Epidermal melanocyte (primary cell): ENCODE measurements around the gene KIF3A.

Experiments
- DNase-seq: peaks from one replicate; pipeline ENCODE4 v3.0.0; 2011; ENCODE audit warnings: low spot score; ENCODE audit not compliant: insufficient read length

KIF3A gene

GRCh38 chr5:132663771-132664695 is 73.3 kb downstream of the KIF3A start:
- no peak for DNase-seq

DNA sequence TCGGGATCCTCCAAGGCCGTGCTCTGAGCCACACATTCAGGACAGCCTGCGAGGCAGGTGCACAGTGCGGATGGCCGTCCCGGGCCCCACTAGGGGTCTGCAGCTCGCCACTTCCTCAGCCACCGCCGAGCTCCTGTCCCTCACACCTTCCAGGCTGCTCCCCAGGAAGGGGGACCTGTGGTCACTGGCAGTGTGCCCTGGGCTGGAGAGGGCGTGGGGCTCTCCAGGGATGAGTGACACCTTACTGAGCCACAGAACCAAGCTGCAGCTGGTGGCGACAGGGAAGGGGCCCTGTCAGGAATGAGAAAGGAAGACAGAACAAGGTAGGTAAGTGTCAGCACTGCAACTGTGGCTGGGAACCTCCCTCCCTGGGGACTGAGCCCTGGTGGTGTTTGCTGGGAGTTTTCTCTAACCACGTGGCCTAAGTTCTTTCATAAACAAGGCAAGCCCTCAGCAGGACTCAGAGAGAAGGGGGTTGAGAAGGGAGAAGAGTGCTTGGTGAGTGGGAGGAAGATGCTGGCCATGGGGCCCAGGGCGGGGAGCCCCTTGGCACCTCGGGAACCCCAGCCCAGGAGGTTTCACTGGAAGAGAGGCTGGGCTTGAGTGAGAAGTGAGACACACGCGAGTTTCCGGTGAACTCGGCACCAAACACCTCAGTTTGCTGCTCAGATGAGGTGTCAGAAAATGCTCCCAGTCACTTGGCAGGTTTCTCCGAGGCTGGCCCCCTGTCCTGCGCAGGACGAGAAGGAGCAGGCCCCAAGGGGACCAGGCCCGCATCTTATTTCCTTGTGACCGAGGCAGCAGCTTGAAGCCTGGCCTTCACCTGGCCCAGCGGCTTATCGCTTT is 74.2 kb downstream of the KIF3A start:
- no peak for DNase-seq

GRCh38 chr5:132662004-132662401 is 75.3 kb downstream of the KIF3A start:
- no peak for DNase-seq

- DNase-seq = no peak
Observed at GRCh38 chr5:132661231-132662003, 75.9 kb downstream of the KIF3A start.

DNA sequence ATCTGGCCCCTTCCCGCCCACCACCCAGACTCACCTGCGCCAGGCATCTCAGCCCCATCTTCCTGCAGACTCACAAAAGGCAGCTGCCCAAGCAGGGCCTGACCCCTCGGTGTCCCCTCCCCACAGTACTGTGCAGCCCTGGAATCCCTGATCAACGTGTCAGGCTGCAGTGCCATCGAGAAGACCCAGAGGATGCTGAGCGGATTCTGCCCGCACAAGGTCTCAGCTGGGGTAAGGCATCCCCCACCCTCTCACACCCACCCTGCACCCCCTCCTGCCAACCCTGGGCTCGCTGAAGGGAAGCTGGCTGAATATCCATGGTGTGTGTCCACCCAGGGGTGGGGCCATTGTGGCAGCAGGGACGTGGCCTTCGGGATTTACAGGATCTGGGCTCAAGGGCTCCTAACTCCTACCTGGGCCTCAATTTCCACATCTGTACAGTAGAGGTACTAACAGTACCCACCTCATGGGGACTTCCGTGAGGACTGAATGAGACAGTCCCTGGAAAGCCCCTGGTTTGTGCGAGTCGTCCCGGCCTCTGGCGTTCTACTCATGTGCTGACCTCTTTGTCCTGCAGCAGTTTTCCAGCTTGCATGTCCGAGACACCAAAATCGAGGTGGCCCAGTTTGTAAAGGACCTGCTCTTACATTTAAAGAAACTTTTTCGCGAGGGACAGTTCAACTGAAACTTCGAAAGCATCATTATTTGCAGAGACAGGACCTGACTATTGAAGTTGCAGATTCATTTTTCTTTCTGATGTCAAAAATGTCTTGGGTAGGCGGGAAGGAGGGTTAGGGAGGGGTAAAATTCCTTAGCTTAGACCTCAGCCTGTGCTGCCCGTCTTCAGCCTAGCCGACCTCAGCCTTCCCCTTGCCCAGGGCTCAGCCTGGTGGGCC is 77.5 kb downstream of the KIF3A start:
- DNase-seq = no peak

DNA sequence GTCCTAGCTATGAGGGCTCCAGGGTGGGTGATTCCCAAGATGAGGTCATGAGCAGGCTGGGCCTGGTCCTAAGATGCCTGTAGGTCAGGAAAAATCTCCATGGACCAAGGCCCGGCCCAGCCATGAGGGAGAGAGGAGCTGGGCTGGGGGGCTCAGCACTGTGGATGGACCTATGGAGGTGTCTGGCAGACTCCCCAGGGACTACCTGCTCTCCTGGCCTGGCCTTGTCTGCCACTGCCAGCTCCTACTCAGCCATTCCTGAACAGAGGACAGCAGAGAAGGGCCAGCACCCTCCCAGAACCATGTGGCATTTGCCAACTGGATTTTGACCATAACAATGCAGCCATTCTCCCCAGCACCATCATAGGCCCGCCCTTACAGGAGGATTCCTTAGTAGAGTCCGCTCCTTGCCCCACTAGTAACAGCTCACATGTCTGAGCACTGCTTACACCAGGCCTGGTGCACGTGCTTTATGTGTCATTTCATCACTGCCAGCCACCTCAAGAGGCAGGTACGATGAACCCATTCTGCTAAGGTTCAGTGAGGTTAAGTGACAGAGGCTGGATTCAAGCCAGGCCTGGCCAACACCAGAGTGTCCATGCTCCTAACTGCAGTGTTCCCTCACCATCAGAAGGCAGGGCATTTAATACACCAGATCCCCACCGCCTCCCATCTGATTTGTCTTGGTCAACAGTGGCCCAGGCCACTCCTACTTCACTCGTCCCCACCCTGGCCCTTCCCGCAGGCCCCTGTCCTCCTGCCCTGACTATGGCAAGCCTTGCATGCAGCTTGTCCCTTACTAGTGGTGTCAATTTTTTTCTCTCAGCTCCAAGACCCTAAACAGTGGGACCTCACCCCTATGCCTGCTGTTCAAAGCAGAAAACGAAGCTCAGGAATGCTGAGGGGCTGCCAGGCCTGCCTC is 78.7 kb downstream of the KIF3A start:
- no peak for DNase-seq

GRCh38 chr5:132657676-132658380 is 79.5 kb downstream of the KIF3A start, which contains the start of gene IL13:
Gene IL13 (plus strand): TSS chr5:132658173. CDS start chr5:132658187, 14 bp downstream.
- DNase-seq = no peak

- no peak for DNase-seq
Observed at GRCh38 chr5:132656774-132657355, 80.5 kb downstream of the KIF3A start.

DNA sequence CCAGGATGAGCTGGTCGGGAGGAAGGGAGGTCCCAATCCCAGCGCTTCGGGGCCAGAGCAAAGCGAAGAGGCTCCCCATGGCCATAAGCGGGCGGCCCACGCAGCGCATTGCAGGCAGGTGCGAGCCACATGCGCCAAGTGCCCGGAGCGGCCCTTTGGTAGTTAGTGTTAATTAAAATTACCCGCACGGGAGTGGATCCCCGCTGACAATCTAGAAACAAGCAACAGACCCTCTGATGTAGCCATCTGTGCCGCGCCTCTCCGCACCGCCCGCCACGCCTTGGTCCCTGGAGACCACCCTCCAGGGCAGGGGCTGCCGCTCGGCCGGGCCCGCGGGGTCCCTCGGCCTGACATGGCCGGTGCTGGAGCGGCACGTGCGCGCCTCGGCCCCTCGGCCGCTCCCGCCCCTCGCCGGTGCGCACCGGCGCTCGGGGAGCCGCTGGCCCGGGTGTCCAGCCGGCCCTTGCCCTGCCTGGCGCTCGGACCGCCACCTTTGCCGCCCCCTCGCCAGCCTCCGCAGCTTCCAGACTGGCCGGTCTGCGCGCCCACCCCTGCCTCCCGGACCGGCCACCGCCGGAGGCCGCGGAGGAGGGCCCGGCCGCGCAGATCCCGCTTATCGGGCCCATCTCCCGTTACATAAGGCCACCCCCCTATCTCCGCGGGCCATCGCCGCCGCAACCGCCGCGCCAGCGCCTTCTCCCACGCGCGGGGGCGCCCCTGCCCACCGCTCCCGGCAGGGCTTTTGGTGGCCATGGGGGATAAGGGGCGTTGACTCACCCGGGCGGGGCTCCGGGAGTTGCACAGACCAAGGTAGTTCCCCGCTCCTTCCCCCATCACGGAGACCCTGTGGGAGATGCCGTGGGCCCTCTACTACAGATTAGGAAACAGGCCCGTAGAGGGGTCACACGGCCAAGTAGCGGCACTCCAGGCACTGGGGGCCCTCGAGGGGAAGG is 81.2 kb downstream of the KIF3A start:
- DNase-seq = no peak

GRCh38 chr5:132653716-132654115 is 83.6 kb downstream of the KIF3A start:
- no peak for DNase-seq

- no peak for DNase-seq
Observed at GRCh38 chr5:132651838-132652469, 85.4 kb downstream of the KIF3A start.

GRCh38 chr5:132648355-132648754 is 89.0 kb downstream of the KIF3A start:
- no peak for DNase-seq

DNA sequence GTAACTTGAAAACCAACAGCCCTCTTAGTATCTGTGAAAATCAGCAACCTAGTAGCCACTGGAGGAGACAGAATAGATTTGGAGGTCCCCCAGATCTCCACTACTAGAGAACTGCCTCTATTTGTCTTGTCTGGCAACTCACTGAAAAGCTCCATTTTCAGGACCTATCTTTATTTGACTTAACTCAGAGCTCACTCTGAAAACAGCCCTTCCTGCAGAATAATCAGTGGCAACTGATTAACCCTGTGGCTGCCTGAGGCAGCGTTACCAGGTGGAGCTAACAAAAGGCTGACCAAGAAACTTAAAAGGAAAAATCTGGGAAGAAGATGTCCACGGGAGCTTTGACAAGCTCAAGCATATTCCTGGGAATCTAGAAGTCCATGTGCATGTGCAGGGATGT is 89.9 kb downstream of the KIF3A start:
- DNase-seq = no peak

DNA sequence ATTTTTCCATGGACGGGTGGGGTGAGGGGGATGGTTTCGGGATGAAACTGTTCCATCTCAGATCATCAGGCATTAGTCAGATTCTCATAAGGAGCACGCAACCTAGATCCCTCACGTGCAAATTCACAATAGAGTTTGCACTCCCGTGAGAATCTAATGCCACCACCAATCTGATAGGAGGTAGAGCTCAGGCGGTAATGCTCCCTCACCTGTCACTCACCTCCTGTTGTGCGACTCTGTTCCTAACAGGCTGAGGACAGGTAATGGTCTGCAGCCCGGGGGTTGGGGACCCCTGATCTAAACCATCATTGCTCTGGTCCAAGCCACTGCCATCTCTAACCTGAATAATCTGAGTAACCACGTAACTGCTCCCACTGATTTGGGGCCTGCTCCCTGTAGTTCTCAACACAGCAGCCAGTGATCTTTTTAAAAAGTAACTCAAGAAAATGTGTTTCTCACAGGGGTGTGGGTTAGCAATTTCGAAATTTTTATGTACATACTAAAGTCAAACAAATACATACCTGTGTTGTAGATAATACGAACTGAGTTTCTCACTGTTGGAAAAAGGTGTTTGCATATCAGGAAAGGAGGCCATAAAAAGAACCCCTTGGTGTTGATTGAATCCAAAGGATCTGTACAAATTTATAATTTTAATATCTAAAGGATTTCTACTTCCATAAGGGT is 90.6 kb downstream of the KIF3A start:
- no peak for DNase-seq

DNA sequence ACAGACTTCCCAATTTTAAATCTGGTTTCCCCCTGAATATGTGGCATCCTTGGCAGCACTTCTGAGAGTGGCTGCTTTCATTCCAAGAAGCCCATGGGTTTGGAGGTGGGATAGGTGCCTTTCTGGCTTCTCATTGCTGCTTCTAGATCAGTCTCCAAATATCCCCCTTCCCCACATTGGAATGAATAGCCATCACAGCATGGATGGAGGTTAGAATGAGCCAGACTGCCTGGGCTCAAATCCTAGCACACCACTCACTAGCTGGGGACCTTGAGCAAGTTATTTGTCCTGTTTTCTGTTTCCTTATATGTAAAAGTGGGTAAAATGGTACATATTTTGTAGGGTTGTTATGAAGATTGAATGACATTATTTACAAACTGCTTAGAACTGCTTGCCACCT is 93.2 kb downstream of the KIF3A start:
- DNase-seq = no peak
